GM18951 (cell line): ENCODE data around the gene MAGEH1.
A peak's percentile ranks its signal among the peaks of the same experiment; 100 is the strongest.

ENCODE experiments used
- POLR2A ChIP-seq: IDR thresholded peaks from 4 replicates; pipeline ENCODE4 v1.6.1; 2011; ENCODE audit warnings: mild to moderate bottlenecking; ENCODE audit not compliant: insufficient read length, insufficient read depth; ENCODE audit errors: extremely low read depth
- in situ Hi-C: fragments of 300-500 bp; cut with MboI; formaldehyde crosslinking; loops from one replicate; pipeline ENCODE4 v1.12.0; 2022; ENCODE audit warnings: low sequenced_read_pairs, mixed read lengths, inconsistent platforms; ENCODE audit not compliant: unreplicated experiment

The MAGEH1 gene

GRCh38 chrX:55484948-55485347 lies 33.0 kb downstream of the MAGEH1 start:
- in situ Hi-C loops, result no loop called here
- TF ChIP-seq POLR2A, result no peak

GRCh38 chrX:55486736-55487135 lies 34.8 kb downstream of the MAGEH1 start:
- TF ChIP-seq POLR2A, result no peak
- in situ Hi-C loops, result no loop called here

- TF ChIP-seq POLR2A, result no peak
- in situ Hi-C loops, result no loop called here
Observed at GRCh38 chrX:55487143-55487542, 35.2 kb downstream of the MAGEH1 start.

- no peak for TF ChIP-seq POLR2A
- in situ Hi-C loops, result no loop called here
Observed at GRCh38 chrX:55488006-55488592, 36.2 kb downstream of the MAGEH1 start.

- peak; percentile 41 for TF ChIP-seq POLR2A
- in situ Hi-C loops, result no loop called here
Observed at GRCh38 chrX:55488593-55489313, 36.8 kb downstream of the MAGEH1 start.

- in situ Hi-C loops, result no loop called here
- no peak for TF ChIP-seq POLR2A
Observed at GRCh38 chrX:55489314-55490009, 37.5 kb downstream of the MAGEH1 start, which contains the start of gene USP51. TSS of gene USP51 (minus strand) at chrX:55489848. CDS start at chrX:55488939, 909 bp downstream.

- TF ChIP-seq POLR2A, result no peak
- in situ Hi-C loops, result no loop called here
Observed at GRCh38 chrX:55490121-55490520, 38.2 kb downstream of the MAGEH1 start.

GRCh38 chrX:55490974-55491373 lies 39.0 kb downstream of the MAGEH1 start:
- no peak for TF ChIP-seq POLR2A
- in situ Hi-C loops, result no loop called here
